ENCODE measurements around the gene PSMB1.

Gene PSMB1

GRCh38 chr6:170552765-170553533 lies at the start of gene PSMB1:
Gene PSMB1 (minus strand): TSS chr6:170553307. CDS start chr6:170553242, 65 bp downstream.
- DNase-seq, result peak; percentile 96

GRCh38 chr6:170597278-170597677 lies 44.2 kb upstream of the PSMB1 start:
- DNase-seq, result no peak

- no peak for DNase-seq
Observed at GRCh38 chr6:170596426-170596825, 43.3 kb upstream of the PSMB1 start.

- no peak for DNase-seq
Observed at GRCh38 chr6:170590725-170591124, 37.6 kb upstream of the PSMB1 start.

- peak; percentile 5 for DNase-seq
Observed at GRCh38 chr6:170584954-170585498, 31.9 kb upstream of the PSMB1 start.

- peak; percentile 95 for DNase-seq
Observed at GRCh38 chr6:170584181-170584953, 31.3 kb upstream of the PSMB1 start, which contains the start of gene PDCD2. Gene PDCD2 (minus strand): TSS chr6:170584637. CDS start chr6:170584581, 56 bp downstream.

GRCh38 chr6:170583756-170584180 lies 30.7 kb upstream of the PSMB1 start:
- DNase-seq, result no peak

GRCh38 chr6:170578909-170579308 lies 25.8 kb upstream of the PSMB1 start:
- no peak for DNase-seq

- no peak for DNase-seq
Observed at GRCh38 chr6:170575250-170575649, 22.1 kb upstream of the PSMB1 start.

- no peak for DNase-seq
Observed at GRCh38 chr6:170572704-170573466, 19.8 kb upstream of the PSMB1 start.

GRCh38 chr6:170564936-170565530 lies 11.9 kb upstream of the PSMB1 start:
- no peak for DNase-seq

GRCh38 chr6:170561555-170561954 lies 8.4 kb upstream of the PSMB1 start:
- DNase-seq, result no peak

GRCh38 chr6:170555305-170555704 lies 2.2 kb upstream of the PSMB1 start:
- DNase-seq, result no peak

- no peak for DNase-seq
Observed at GRCh38 chr6:170554796-170555137, 1.7 kb upstream of the PSMB1 start.

- peak; percentile 99 for DNase-seq
Observed at GRCh38 chr6:170554013-170554795, 1.1 kb upstream of the PSMB1 start, which contains the start of gene TBP. Gene TBP (plus strand): TSS chr6:170554369. CDS start chr6:170557030, 2,661 bp downstream.

- peak; percentile 77 for DNase-seq
Observed at GRCh38 chr6:170553534-170554012, 466 bp upstream of the PSMB1 start.

- peak; percentile 92 for DNase-seq
Observed at GRCh38 chr6:170545405-170545804, 7.7 kb downstream of the PSMB1 start.

GRCh38 chr6:170542031-170542719 lies 10.9 kb downstream of the PSMB1 start:
- no peak for DNase-seq

GRCh38 chr6:170537329-170537728 lies 15.8 kb downstream of the PSMB1 start:
- no peak for DNase-seq

- no peak for DNase-seq
Observed at GRCh38 chr6:170536671-170537070, 16.4 kb downstream of the PSMB1 start.

GRCh38 chr6:170535004-170535403 lies 18.1 kb downstream of the PSMB1 start:
- DNase-seq, result no peak
